Brain microvascular endothelial cell (primary cell): ENCODE data around the gene KCNMA1.

Experiments
- DNase-seq: peaks from one replicate; pipeline ENCODE4 v3.0.0-alpha.2; 2020
- H3K27ac ChIP-seq: fragments of 250-450 bp; sonication (Bioruptor Pico); 2 replicates; pipeline ENCODE4 v1.5.1; 2020; ENCODE audit warnings: mild to moderate bottlenecking, moderate library complexity
- H3K27me3 ChIP-seq: fragments of 250-450 bp; sonication (Bioruptor Pico); replicated peaks from 2 replicates; pipeline ENCODE4 v1.5.1; 2020; ENCODE audit warnings: mild to moderate bottlenecking
- H3K36me3 ChIP-seq: fragments of 250-450 bp; sonication (Bioruptor Pico); replicated peaks from 2 replicates; pipeline ENCODE4 v1.5.1; 2020; ENCODE audit warnings: mild to moderate bottlenecking
- H3K4me3 ChIP-seq: 2 replicates; pipeline ENCODE4 v1.5.1; 2011; ENCODE audit warnings: low read depth, mild to moderate bottlenecking, control low read depth, low read length, moderate library complexity
- CTCF ChIP-seq: IDR thresholded peaks from 2 replicates; pipeline ENCODE4 v1.5.1; 2011; ENCODE audit warnings: low read depth, mild to moderate bottlenecking, moderate library complexity, low read length, control low read depth, inconsistent platforms; ENCODE audit errors: missing control alignments
- in situ Hi-C: cut with HindIII; loops from 2 replicates; pipeline ENCODE4 v1.10.0; 2017; ENCODE audit warnings: low sequenced_read_pairs, low pct_ligation_motif_present

KCNMA1 gene

GRCh38 chr10:77560052-77560451, 77.6 kb downstream of the KCNMA1 start:
- Histone ChIP-seq H3K27ac (no peak overlapping the region), H3K36me3 (no peaks in the 10 kb centered on the region), H3K4me3 (no peak overlapping the region), H3K27me3 (no peaks in the 10 kb centered on the region)
- no peak for DNase-seq
- in situ Hi-C loops: no loop called here
- TF ChIP-seq CTCF: no peak

GRCh38 chr10:77556990-77557601, 80.5 kb downstream of the KCNMA1 start:
- Histone ChIP-seq H3K36me3 (no peaks in the 10 kb centered on the region), H3K27ac (no peak overlapping the region), H3K4me3 (no peak overlapping the region), H3K27me3 (no peaks in the 10 kb centered on the region)
- in situ Hi-C loops: no loop called here
- no peak for DNase-seq
- no peak for TF ChIP-seq CTCF

- in situ Hi-C loops: no loop called here
- no peak overlapping the region for H3K4me3 ChIP-seq
- no peaks in the 10 kb centered on the region for H3K27me3 ChIP-seq
- TF ChIP-seq CTCF: no peak
- no peak overlapping the region for H3K27ac ChIP-seq
- no peak for DNase-seq
- H3K36me3 ChIP-seq: no peaks in the 10 kb centered on the region
These were observed 81.9 kb downstream of the KCNMA1 start for GRCh38 chr10:77555591-77556212.

- TF ChIP-seq CTCF: no peak
- Histone ChIP-seq H3K27ac (no peak overlapping the region), H3K27me3 (no peaks in the 10 kb centered on the region), H3K4me3 (no peak overlapping the region), H3K36me3 (no peaks in the 10 kb centered on the region)
- no peak for DNase-seq
- in situ Hi-C loops: no loop called here
These were observed 82.6 kb downstream of the KCNMA1 start for GRCh38 chr10:77554996-77555397.

- no peak for TF ChIP-seq CTCF
- no peaks in the 10 kb centered on the region for H3K27me3 ChIP-seq
- in situ Hi-C loops: no loop called here
- no peak overlapping the region for H3K27ac ChIP-seq
- H3K4me3 ChIP-seq: no peak overlapping the region
- no peak for DNase-seq
- H3K36me3 ChIP-seq: no peaks in the 10 kb centered on the region
These were observed 83.6 kb downstream of the KCNMA1 start for GRCh38 chr10:77553966-77554365.

- H3K27ac ChIP-seq: no peak overlapping the region
- in situ Hi-C loops: no loop called here
- H3K36me3 ChIP-seq: no peaks in the 10 kb centered on the region
- H3K4me3 ChIP-seq: no peak overlapping the region
- no peak for DNase-seq
- no peaks in the 10 kb centered on the region for H3K27me3 ChIP-seq
- no peak for TF ChIP-seq CTCF
These were observed 84.3 kb downstream of the KCNMA1 start for GRCh38 chr10:77553311-77553710.
